WI38 (cell line): ENCODE data around the gene TAS2R39.
"Not testable (repeated sequence)": the region's sequence is repeated elsewhere in the genome, so short reads cannot be mapped to it uniquely, and the experiment has no call there.

ENCODE experiments used
- H3K4me3 ChIP-seq: 2 replicates; pipeline ENCODE4 v1.5.1; 2011; ENCODE audit warnings: low read depth, mild to moderate bottlenecking, control low read depth, low read length
- CTCF ChIP-seq: IDR thresholded peaks from 2 replicates; pipeline ENCODE4 v1.5.1; 2012; ENCODE audit warnings: low read depth, mild to moderate bottlenecking, control low read depth, low read length

TAS2R39 gene

GRCh38 chr7:143202161-143202560 lies 18.9 kb downstream of the TAS2R39 start:
- TF ChIP-seq CTCF, result no peak
- no peak overlapping the region for H3K4me3 ChIP-seq

GRCh38 chr7:143203386-143203785 lies 20.2 kb downstream of the TAS2R39 start:
- TF ChIP-seq CTCF, result no peak
- no peak overlapping the region for H3K4me3 ChIP-seq

- no peak for TF ChIP-seq CTCF
Measured at GRCh38 chr7:143205560-143206293, 22.5 kb downstream of the TAS2R39 start.

GRCh38 chr7:143210541-143210940 lies 27.3 kb downstream of the TAS2R39 start:
- no peak overlapping the region for H3K4me3 ChIP-seq
- no peak for TF ChIP-seq CTCF

More at GRCh38 chr7:143205560-143206293, 22.5 kb downstream of the TAS2R39 start:
- no peak overlapping the region for H3K4me3 ChIP-seq

- H3K4me3 ChIP-seq, result not testable (repeated sequence)
Measured at GRCh38 chr7:143213478-143213877, 30.3 kb downstream of the TAS2R39 start.

- TF ChIP-seq CTCF, result peak; percentile 99
- no peak overlapping the region for H3K4me3 ChIP-seq
Measured at GRCh38 chr7:143214789-143215679, 31.8 kb downstream of the TAS2R39 start.

GRCh38 chr7:143216151-143216550 lies 32.9 kb downstream of the TAS2R39 start:
- TF ChIP-seq CTCF, result no peak

More at GRCh38 chr7:143216151-143216550, 32.9 kb downstream of the TAS2R39 start:
- no peak overlapping the region for H3K4me3 ChIP-seq
